Adipocyte (in vitro differentiated cells): ENCODE results near the gene C19orf25.

Source experiments
- DNase-seq: peaks from one replicate; pipeline ENCODE4 v3.0.0-alpha.2; 2015; ENCODE audit warnings: low read depth
- H3K27me3 ChIP-seq: replicated peaks from 2 replicates; pipeline ENCODE4 v1.7.0; 2013; ENCODE audit warnings: mild to moderate bottlenecking, low read length, moderate library complexity; ENCODE audit not compliant: control insufficient read depth, insufficient read depth
- H3K36me3 ChIP-seq: 2 replicates; pipeline ENCODE4 v1.7.0; 2013; ENCODE audit warnings: low read length, mild to moderate bottlenecking, moderate library complexity; ENCODE audit not compliant: control insufficient read depth, insufficient read depth, severe bottlenecking
- H3K4me1 ChIP-seq: 2 replicates; pipeline ENCODE4 v1.7.0; 2013; ENCODE audit warnings: mild to moderate bottlenecking, low read length, moderate library complexity; ENCODE audit not compliant: control insufficient read depth, insufficient read depth
- H3K4me3 ChIP-seq: 2 replicates; pipeline ENCODE4 v1.7.0; 2013; ENCODE audit warnings: mild to moderate bottlenecking, low read length, moderate library complexity
- H3K9ac ChIP-seq: 2 replicates; pipeline ENCODE4 v1.7.0; 2013; ENCODE audit warnings: mild to moderate bottlenecking, low read length, moderate library complexity
- H3K9me3 ChIP-seq: 2 replicates; pipeline ENCODE4 v1.7.0; 2013; ENCODE audit warnings: mild to moderate bottlenecking, low read length, moderate library complexity; ENCODE audit not compliant: control insufficient read depth

C19orf25 gene

GRCh38 chr19:1435378-1435989, 43.5 kb downstream of the C19orf25 start:
- no peak for DNase-seq
- Histone ChIP-seq H3K4me3 (no peak overlapping the region), H3K9me3 (no peaks in the 10 kb centered on the region), H3K36me3 (peaks cover 51% of the 10 kb centered on the region), H3K4me1 (peaks cover 11% of the 10 kb centered on the region), H3K9ac (no peak overlapping the region), H3K27me3 (no peaks in the 10 kb centered on the region)

GRCh38 chr19:1434577-1435060, 44.4 kb downstream of the C19orf25 start:
- Histone ChIP-seq H3K36me3 (peaks cover 46% of the 10 kb centered on the region), H3K9ac (no peak overlapping the region), H3K4me3 (no peak overlapping the region), H3K27me3 (no peaks in the 10 kb centered on the region), H3K9me3 (no peaks in the 10 kb centered on the region), H3K4me1 (peaks cover 3% of the 10 kb centered on the region)
- no peak for DNase-seq

DNA sequence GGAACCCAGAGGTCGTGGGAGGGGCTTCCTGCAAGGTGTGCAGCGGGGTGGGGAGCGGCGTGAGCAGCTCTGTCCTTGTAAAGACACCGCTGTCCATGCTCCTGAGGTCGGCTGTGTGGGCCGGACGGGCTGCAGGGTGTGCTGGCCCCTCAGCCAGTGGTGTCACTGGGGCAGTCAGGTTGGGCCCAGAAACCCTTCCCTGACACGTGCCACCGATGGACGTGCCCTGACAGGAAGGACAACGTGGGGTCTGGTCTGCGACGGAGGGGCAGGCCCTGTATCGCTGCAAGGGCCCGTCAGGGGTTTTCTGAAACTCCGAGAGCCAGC, 45.0 kb downstream of the C19orf25 start:
- peaks cover 50% of the 10 kb centered on the region for H3K36me3 ChIP-seq
- H3K9me3 ChIP-seq, result no peaks in the 10 kb centered on the region
- H3K4me3 ChIP-seq, result no peak overlapping the region
- no peaks in the 10 kb centered on the region for H3K4me1 ChIP-seq
- no peak for DNase-seq
- H3K9ac ChIP-seq, result no peak overlapping the region
- no peaks in the 10 kb centered on the region for H3K27me3 ChIP-seq

DNA sequence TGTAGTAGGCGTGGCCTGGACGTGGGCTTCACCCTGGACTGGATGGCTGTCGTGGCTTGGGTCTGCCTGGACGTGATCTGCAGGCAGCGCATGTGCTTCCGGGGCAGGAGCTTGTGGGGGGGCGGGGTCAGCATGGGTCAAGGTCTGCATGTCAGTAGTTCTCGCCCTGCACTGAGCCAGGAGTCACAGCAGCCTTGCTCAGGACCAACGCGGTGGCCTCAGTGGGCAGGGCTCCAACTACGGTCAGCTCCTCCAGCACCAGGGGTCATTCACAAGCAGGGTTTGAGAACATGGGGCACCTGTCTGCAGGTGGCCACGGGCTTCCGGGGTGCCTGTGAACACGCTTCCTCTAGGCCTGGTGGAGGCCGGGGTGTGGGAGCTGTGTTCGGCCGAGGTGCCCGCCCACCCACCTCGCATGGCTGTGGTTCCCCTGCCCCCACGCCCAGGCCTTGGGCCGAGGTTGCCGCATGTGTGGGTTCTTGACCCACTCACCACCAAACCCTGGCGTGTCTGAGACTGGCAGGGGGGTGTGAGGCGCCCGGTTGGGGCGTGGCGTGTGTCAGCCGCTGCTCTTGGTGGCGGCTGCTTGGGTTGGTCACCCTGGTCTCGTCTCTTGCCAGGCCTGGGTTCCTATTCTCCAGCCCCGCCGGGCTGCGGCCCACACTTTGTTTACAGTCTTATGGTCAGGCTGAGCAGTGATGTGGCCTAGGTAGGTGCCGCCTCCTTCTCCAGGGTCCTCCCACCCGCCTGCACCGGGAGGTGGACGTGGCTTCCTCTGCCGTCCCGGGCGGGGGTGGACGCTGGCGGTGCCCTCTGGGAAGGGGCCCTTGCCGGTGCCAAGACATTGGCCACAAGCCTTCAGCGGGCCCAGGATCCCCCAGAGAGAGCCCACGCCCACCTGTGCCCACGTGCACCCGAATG, 45.6 kb downstream of the C19orf25 start:
- H3K36me3 ChIP-seq, result peaks cover 56% of the 10 kb centered on the region
- H3K4me3 ChIP-seq, result no peak overlapping the region

DNA sequence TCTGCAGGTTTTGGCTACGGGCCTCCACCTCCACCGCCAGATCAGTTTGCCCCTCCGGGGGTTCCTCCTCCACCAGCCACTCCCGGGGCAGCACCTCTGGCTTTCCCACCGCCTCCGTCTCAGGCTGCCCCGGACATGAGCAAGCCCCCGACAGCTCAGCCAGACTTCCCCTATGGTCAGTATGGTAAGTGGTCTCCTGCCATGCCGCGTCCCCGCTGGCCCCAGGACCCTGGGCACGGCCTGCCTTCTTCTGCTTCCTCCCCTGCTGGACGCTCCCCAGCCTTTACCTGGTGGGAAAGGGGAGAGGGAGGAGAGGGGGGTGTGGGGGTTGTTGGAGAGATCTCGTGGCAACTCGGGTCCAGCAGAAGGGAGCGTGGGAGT, 46.5 kb downstream of the C19orf25 start:
- Histone ChIP-seq H3K4me3 (no peak overlapping the region), H3K36me3 (peaks cover 63% of the 10 kb centered on the region), H3K9ac (no peak overlapping the region), H3K9me3 (no peaks in the 10 kb centered on the region), H3K27me3 (no peaks in the 10 kb centered on the region), H3K4me1 (no peaks in the 10 kb centered on the region)
- DNase-seq, result no peak

More for the DNA sequence above, 45.6 kb downstream of the C19orf25 start:
- Histone ChIP-seq H3K4me1 (no peaks in the 10 kb centered on the region), H3K27me3 (no peaks in the 10 kb centered on the region), H3K9ac (no peak overlapping the region), H3K9me3 (no peaks in the 10 kb centered on the region)
- no peak for DNase-seq

DNA sequence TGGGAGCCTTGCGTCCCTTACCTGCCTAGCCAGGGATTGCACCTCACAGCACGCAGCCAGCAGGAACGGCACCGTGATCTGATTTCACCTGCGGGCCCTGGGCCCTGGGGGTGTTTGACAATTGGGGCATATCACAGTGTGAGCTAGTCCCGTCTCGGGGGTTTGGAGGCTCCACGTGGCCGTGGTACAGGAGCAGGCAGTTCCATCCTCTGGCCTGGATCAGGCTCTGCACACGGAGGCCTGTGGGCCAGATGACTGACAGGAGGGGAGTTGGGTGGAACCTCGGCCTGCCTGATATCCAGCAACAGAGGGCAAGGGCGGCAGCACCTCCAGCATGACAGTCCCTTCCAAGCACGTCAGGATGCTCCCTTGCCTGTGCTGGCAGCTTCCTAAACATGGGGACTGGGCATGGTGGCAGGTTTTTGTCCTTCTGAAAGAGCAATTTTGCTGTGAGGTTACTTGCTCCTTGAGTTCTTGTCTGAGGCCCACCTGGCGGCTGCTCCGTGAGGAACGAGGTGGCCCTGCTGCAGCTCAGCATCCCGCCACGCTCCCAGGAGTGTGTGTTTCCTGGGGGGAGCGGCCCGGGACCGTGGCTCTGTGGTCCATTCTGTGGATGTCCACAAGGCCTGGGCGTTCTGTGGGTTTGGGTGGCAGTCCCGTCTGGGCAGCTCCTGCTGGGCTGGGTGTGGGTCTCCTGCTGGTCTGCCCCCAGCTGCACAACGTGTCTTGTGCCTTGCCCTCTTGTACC, 47.1 kb downstream of the C19orf25 start:
- no peak for DNase-seq
- H3K4me3 ChIP-seq, result no peak overlapping the region
- H3K9ac ChIP-seq, result no peak overlapping the region
- no peaks in the 10 kb centered on the region for H3K27me3 ChIP-seq
- peaks cover 67% of the 10 kb centered on the region for H3K36me3 ChIP-seq
- no peaks in the 10 kb centered on the region for H3K4me1 ChIP-seq
- H3K9me3 ChIP-seq, result no peaks in the 10 kb centered on the region

GRCh38 chr19:1430246-1430645, 48.8 kb downstream of the C19orf25 start:
- Histone ChIP-seq H3K9me3 (no peaks in the 10 kb centered on the region), H3K27me3 (no peaks in the 10 kb centered on the region), H3K4me3 (no peak overlapping the region), H3K4me1 (no peaks in the 10 kb centered on the region), H3K9ac (no peak overlapping the region), H3K36me3 (peaks cover 78% of the 10 kb centered on the region)
- DNase-seq, result no peak

GRCh38 chr19:1429750-1430149, 49.3 kb downstream of the C19orf25 start:
- no peak for DNase-seq
- no peaks in the 10 kb centered on the region for H3K27me3 ChIP-seq
- peaks cover 81% of the 10 kb centered on the region for H3K36me3 ChIP-seq
- no peak overlapping the region for H3K4me3 ChIP-seq
- no peak overlapping the region for H3K9ac ChIP-seq
- H3K4me1 ChIP-seq, result no peaks in the 10 kb centered on the region
- H3K9me3 ChIP-seq, result no peaks in the 10 kb centered on the region

DNA sequence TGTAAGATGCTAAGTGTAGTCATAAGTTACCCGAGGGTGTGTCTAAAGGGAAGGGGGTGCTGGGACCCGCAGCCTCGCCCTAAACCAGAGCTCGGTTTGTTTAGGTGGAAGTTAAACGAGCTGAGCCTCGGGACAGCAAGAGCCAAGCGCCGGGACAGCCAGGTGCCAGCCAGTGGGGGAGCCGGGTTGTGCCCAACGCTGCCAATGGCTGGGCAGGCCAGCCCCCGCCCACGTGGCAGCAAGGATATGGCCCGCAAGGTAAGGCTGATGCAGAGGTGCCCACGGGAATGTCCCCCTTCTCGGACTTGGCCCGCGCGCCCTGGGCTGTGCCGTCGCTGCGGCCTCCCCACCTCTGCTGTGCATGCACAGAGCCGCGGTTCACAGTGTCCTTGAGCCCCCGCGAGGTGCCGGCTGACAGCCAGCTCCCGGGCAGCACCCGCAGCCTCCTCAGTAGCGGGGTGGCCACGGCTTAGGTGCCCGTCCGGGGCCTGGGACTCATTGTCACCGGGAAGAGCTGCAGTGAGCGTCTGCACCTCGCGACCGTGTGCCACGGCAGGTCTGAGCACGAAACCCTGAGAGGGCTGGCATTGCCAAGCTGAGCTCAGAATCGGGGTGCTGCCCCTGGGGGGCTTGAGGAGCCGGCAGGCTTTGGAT, 50.1 kb downstream of the C19orf25 start:
- DNase-seq, result no peak
- Histone ChIP-seq H3K4me3 (no peak overlapping the region), H3K9me3 (no peaks in the 10 kb centered on the region), H3K4me1 (no peaks in the 10 kb centered on the region), H3K9ac (no peak overlapping the region), H3K27me3 (no peaks in the 10 kb centered on the region), H3K36me3 (peaks cover 79% of the 10 kb centered on the region)

- Histone ChIP-seq H3K9ac (no peak overlapping the region), H3K27me3 (no peaks in the 10 kb centered on the region), H3K36me3 (peaks cover 79% of the 10 kb centered on the region), H3K4me1 (no peaks in the 10 kb centered on the region), H3K4me3 (no peak overlapping the region), H3K9me3 (no peaks in the 10 kb centered on the region)
- no peak for DNase-seq
These were observed 51.6 kb downstream of the C19orf25 start for GRCh38 chr19:1427221-1427920.
